GM21390 (cell line): Measurements from ENCODE around the gene SEPTIN8.

Experiments used
- ATAC-seq: cut with Tn5 transposase; IDR thresholded peaks from one replicate; pipeline ENCODE4 v1.9.1; 2021; ENCODE audit not compliant: unreplicated experiment

SEPTIN8 gene, protein sequence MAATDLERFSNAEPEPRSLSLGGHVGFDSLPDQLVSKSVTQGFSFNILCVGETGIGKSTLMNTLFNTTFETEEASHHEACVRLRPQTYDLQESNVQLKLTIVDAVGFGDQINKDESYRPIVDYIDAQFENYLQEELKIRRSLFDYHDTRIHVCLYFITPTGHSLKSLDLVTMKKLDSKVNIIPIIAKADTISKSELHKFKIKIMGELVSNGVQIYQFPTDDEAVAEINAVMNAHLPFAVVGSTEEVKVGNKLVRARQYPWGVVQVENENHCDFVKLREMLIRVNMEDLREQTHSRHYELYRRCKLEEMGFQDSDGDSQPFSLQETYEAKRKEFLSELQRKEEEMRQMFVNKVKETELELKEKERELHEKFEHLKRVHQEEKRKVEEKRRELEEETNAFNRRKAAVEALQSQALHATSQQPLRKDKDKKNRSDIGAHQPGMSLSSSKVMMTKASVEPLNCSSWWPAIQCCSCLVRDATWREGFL

DNA sequence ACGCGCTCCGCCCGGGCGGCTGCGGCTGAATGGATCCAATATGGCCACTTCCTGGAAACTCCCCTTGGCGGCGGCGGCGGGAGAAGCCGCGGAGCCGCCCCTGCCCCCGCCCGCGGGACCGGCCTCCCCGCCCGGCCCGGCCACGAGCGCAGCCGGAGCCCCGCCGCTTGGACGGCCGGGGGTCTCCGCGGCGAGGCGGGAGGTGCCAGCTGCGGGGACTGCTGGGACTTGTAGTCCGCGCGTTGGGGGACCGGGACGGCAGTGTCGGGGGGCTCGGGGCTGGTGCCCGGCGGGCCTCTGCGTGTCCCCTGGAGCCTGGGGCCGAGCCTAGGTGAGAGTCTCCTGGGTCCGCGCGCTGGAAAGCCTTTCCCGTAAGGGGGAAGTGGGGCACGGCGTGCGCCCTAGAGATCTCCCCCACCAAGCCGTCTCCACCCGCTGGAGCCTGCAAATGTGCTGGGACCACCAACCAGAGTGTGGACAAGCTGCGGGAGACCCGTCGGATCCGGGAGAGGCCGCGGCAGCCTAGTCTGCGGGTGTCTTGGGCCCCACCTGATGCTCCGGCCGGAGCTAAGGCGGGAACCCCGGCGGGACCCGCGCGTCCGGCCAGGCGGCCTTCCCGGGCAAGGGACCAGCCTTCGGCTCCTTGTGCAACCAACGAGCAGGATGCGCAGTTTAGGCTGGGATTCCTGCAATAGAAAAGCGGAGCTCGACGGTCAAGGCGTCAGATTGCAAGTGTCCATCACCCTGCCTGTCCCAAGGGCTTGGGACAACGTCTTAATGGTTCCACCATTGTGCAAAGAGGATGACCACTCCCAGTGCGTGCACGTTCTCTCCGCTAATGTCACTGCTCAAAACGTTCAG, at the start of gene SEPTIN8:
TSS of gene SEPTIN8 (minus strand) at position 31 of the 861 bp plus-strand sequence. CDS start 102 bp downstream, outside the sequence.
- peak; percentile 66 for ATAC-seq

GRCh38 chr5:132826424-132827082, 49.5 kb upstream of the SEPTIN8 start:
- no peak for ATAC-seq

DNA sequence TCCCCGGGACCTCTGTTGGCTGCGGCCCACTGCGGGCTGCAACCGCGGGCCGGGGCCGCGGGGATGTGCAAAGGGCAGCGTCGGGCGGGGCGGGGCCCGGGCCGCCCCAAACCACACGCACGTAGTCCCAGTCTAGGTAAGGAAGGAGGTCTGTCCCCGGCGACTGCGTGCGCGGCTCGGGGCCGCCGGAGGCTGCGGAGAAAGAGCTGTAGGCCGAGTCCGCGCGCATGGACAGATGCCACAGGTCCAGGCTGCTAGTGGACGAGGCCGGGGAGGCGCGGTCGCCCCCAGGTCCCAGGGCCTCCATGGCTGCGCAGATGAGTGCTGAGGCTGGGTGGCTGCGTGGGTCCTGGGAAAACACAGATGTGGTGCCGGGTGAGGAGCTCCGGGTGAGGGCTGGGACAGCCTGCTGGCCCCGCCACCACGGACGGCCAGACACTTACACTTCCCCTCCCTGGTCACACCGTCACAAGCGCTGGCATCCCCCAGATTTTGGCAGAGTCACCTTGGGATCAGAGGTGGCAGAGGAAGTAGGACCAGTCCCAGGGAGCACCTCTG, 48.9 kb upstream of the SEPTIN8 start:
- ATAC-seq: no peak

GRCh38 chr5:132825033-132825833, 48.2 kb upstream of the SEPTIN8 start:
- ATAC-seq: no peak

DNA sequence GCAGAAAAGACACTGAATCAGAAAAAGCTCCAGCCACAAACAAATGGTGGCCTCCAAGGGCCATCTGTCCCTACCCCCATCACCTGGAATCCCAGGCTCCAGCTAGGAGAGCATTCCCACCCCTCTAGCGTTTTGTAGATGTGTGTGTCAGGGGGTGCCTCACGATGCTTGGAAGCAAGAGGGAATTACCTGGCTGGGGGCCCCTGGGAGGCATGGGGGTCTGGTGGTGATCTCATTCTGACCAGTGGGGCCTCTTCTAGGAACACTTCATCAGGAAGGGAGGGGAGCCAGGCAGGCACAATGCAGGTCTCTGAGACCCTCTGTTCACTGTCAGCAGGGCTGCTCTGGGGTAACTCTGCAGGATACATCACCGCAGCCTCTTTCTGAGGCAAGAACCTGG, 47.4 kb upstream of the SEPTIN8 start:
- ATAC-seq: no peak

- no peak for ATAC-seq
Measured at GRCh38 chr5:132823481-132824050, 46.5 kb upstream of the SEPTIN8 start.

GRCh38 chr5:132822650-132823480, 45.8 kb upstream of the SEPTIN8 start:
- no peak for ATAC-seq

GRCh38 chr5:132821791-132822190, 44.8 kb upstream of the SEPTIN8 start:
- no peak for ATAC-seq

DNA sequence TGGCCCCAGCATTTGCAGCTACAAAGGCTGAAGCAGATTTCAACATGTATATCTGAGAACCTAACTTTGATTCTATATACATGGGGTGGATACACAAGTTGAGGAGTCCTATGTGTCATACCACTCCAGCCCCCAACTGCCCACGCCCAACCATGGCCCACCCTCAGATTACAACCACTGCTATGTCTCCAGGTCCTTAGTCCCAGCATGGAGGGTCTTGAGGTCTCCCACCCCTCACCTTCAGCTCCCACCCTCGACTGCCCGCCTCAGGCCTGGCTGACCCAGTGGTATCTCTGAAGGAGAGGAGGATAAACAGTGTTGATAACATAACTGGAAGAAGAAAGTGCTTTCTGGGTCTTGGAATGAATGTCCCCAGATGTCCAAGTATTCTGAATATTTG, 44.3 kb upstream of the SEPTIN8 start:
- ATAC-seq: no peak

- no peak for ATAC-seq
Measured at GRCh38 chr5:132820162-132820754, 43.2 kb upstream of the SEPTIN8 start.

GRCh38 chr5:132819468-132819867, 42.4 kb upstream of the SEPTIN8 start:
- no peak for ATAC-seq

DNA sequence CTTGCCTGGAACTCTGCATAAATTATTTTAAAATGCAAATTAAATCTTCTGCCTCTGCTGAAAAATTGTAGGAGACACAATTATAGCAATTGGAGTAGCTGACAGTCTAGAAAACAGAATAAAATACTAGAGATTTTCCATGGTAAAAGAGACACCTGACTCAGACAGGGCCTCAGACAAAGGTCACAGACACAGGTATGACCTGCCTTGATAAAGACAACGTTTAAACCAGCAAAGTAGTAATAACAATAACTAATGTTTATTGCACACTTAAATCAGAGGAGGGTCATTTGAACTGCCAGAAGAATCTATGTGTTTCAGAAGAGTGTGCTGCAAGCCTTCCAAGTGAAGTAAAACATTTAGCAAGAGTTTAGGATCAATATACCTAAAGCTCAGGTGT, 40.0 kb upstream of the SEPTIN8 start:
- no peak for ATAC-seq

DNA sequence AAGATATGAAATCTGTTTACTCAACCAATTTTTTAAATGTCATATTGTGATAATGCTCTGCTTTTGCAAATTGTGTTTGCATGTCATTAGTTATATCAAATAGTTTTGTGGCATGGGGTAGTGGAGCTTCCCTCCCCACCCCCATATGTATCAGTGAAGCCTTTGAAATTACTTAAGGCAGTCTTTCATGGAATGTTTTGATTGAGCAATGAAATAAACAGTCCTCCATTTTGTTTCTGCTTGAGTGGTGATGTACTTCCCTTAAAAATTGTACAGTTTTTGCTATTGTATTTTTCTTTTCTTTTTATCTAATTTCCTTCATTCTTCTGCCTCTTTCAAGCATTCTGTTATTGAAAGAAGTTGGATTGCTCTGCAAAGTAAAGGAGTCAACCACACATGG, 39.5 kb upstream of the SEPTIN8 start:
- ATAC-seq: no peak

DNA sequence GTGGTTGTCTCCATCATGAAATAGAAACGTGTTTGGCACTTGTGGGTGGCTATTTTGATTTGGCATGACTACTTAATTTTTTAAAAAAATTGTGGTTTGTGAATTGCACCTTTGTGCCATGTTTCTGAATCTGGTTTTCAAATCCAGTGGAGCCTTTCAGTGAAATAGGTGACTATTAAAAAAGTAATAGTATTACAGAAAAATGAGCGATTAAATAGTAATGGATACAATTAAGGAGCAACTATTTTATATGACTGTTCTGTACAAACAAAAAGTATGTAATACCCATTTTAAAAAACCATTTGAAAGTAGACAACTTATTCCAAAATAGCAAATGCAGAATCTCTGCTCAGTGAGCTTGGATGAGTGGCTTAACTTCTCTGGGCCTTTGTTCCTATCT, 39.0 kb upstream of the SEPTIN8 start:
- ATAC-seq: no peak

DNA sequence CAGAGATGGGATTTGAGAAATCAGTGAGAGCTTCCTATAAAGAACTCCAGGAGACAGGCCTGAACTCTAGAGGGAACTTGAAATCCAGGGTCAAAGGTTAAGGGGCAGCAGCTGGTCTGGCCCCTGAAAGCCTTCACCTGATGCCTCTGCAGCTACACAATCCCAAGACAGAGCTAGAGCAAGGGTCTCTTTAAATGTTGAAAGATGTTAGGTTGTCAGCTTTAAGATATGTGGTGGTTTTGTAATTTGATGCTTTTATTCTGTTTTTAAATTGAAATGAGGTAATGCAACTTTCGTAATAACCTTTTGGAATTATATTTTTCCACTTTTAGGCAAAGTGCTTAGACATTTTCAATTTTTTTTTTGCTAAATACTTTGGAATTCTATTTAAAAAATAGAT, 38.4 kb upstream of the SEPTIN8 start:
- no peak for ATAC-seq

- no peak for ATAC-seq
Measured at GRCh38 chr5:132814503-132815294, 37.7 kb upstream of the SEPTIN8 start.

- no peak for ATAC-seq
Measured at GRCh38 chr5:132813599-132814502, 36.8 kb upstream of the SEPTIN8 start.
